IMR-90 (cell line): ENCODE results near the gene PITPNM1. TPM values are rescaled to one million over a fixed set of nuclear protein-coding genes. Genes with fewer than 3 reads are reported as not detected.

ENCODE experiments used
- ATAC-seq: fragments of 200-7000 bp; cut with Tn5 transposase; 2 replicates; pipeline ENCODE4 v1.9.1; 2020; ENCODE audit warnings: low read depth, mild to moderate bottlenecking, moderate library complexity
- BruUV-seq: library from RNA; stranded (reverse); fragments of 400-500 nt; replicated peaks from 2 replicates; lab custom pipeline; 2021; lab: Mats Ljungman, UMichigan
- CTCF ChIA-PET: fragments of 300-600 bp; formaldehyde crosslinking; extraction: SDS; loops from one replicate; lab custom pipeline; 2021; ENCODE audit warnings: antibody characterized with exemption; lab: Yijun Ruan, JAX
- POLR2A ChIA-PET: fragments of 300-600 bp; sonication (Branson Sonifier 250); formaldehyde crosslinking; loops from one replicate; lab custom pipeline; 2022; ENCODE audit warnings: antibody characterized with exemption; ENCODE audit not compliant: unreplicated experiment; lab: Charles Lee
- DNase-seq: peaks from one replicate; pipeline ENCODE4 v3.0.0; 2013
- H2AFZ ChIP-seq: replicated peaks from 2 replicates; pipeline ENCODE3; 2013; ENCODE audit warnings: low read length, mild to moderate bottlenecking; ENCODE audit not compliant: poor library complexity
- H2AK5ac ChIP-seq: 2 replicates; pipeline ENCODE4 v1.6.1; 2013; ENCODE audit warnings: low read depth, low read length, inconsistent platforms
- H2AK9ac ChIP-seq: replicated peaks from 2 replicates; pipeline ENCODE3; 2013; ENCODE audit warnings: mild to moderate bottlenecking, low read depth, low read length, moderate library complexity; ENCODE audit not compliant: poor library complexity
- H2BK120ac ChIP-seq: 2 replicates; pipeline ENCODE4 v1.6.1; 2013; ENCODE audit warnings: low read depth, low read length, inconsistent platforms
- H2BK15ac ChIP-seq: 3 replicates; pipeline ENCODE4 v1.6.1; 2013; ENCODE audit warnings: low read depth, low read length, inconsistent platforms
- H2BK20ac ChIP-seq: 2 replicates; pipeline ENCODE4 v1.6.1; 2013; ENCODE audit warnings: low read depth, mild to moderate bottlenecking, inconsistent platforms, low read length, moderate library complexity
- H2BK5ac ChIP-seq: 2 replicates; pipeline ENCODE4 v1.6.1; 2013; ENCODE audit warnings: mild to moderate bottlenecking, low read depth, low read length, inconsistent platforms; ENCODE audit not compliant: poor library complexity, severe bottlenecking
- H3K14ac ChIP-seq: replicated peaks from 2 replicates; pipeline ENCODE4 v1.6.1; 2013; ENCODE audit warnings: low read depth, low read length, inconsistent platforms
- H3K18ac ChIP-seq: 2 replicates; pipeline ENCODE4 v1.6.1; 2013; ENCODE audit warnings: low read depth, low read length, control low read depth
- H3K23ac ChIP-seq: 2 replicates; pipeline ENCODE4 v1.6.1; 2013; ENCODE audit warnings: low read depth, low read length, inconsistent platforms
- H3K27ac ChIP-seq: 2 replicates; pipeline ENCODE4 v1.5.1; 2013; ENCODE audit warnings: mild to moderate bottlenecking, control low read depth, low read length; ENCODE audit not compliant: insufficient read depth
- H3K27me3 ChIP-seq: 2 replicates; pipeline ENCODE4 v1.6.1; 2013; ENCODE audit warnings: low read length; ENCODE audit not compliant: control insufficient read depth, insufficient read depth
- H3K36me3 ChIP-seq: 2 replicates; pipeline ENCODE4 v1.6.1; 2013; ENCODE audit warnings: low read length, mixed read lengths; ENCODE audit not compliant: control insufficient read depth, insufficient read depth
- H3K4ac ChIP-seq: 2 replicates; pipeline ENCODE4 v1.6.1; 2013; ENCODE audit warnings: low read depth, low read length, inconsistent platforms
- H3K4me1 ChIP-seq: 2 replicates; pipeline ENCODE4 v1.6.1; 2013; ENCODE audit warnings: low read length, mixed read lengths; ENCODE audit not compliant: control insufficient read depth, insufficient read depth
- H3K4me2 ChIP-seq: 2 replicates; pipeline ENCODE4 v1.6.1; 2013; ENCODE audit warnings: low read depth, mild to moderate bottlenecking, control low read depth, low read length, moderate library complexity
- H3K4me3 ChIP-seq: 2 replicates; pipeline ENCODE4 v1.5.1; 2013; ENCODE audit warnings: low read depth, mild to moderate bottlenecking, control low read depth, low read length, moderate library complexity; ENCODE audit not compliant: insufficient read depth
- H3K56ac ChIP-seq: 2 replicates; pipeline ENCODE4 v1.6.1; 2013; ENCODE audit warnings: low read length, inconsistent platforms; ENCODE audit not compliant: insufficient read depth; ENCODE audit errors: extremely low read depth
- H3K79me1 ChIP-seq, 2 experiments: 2 replicates each; pipeline ENCODE4 v1.6.1; 2013; ENCODE audit warnings: low read length in 2 of 2, inconsistent platforms in 1 of 2, low read depth in 1 of 2
- H3K9ac ChIP-seq: 2 replicates; pipeline ENCODE4 v1.6.1; 2013; ENCODE audit warnings: low read depth, low read length, control low read depth
- H3K9me1 ChIP-seq: 2 replicates; pipeline ENCODE4 v1.6.1; 2013; ENCODE audit warnings: low read length, inconsistent platforms; ENCODE audit not compliant: insufficient read depth
- H3K9me3 ChIP-seq: 2 replicates; pipeline ENCODE4 v1.6.1; 2013; ENCODE audit warnings: low read length; ENCODE audit not compliant: control insufficient read depth, insufficient read depth
- H4K20me1 ChIP-seq: 2 replicates; pipeline ENCODE4 v1.6.1; 2013; ENCODE audit warnings: low read length, inconsistent platforms; ENCODE audit not compliant: insufficient read depth
- H4K5ac ChIP-seq: 2 replicates; pipeline ENCODE4 v1.6.1; 2013; ENCODE audit warnings: mild to moderate bottlenecking, low read depth, low read length, control low read depth
- H4K8ac ChIP-seq, 2 experiments: 2 replicates each; pipeline ENCODE4 v1.6.1; 2013; ENCODE audit warnings: low read depth in 2 of 2, low read length in 2 of 2, control low read depth in 1 of 2, inconsistent platforms in 1 of 2
- H4K91ac ChIP-seq: 2 replicates; pipeline ENCODE4 v1.6.1; 2013; ENCODE audit warnings: low read depth, low read length, inconsistent platforms; ENCODE audit not compliant: insufficient read depth
- BHLHE40 ChIP-seq: fragments of 150-350 bp; IDR thresholded peaks from 2 replicates; pipeline ENCODE4 v1.6.1; 2016; ENCODE audit warnings: mild to moderate bottlenecking, low read depth, low read length
- CEBPB ChIP-seq: IDR thresholded peaks from 2 replicates; pipeline ENCODE4 v1.6.1; 2012; ENCODE audit warnings: low read depth, low read length, improper control_type of control experiment
- CHD1 ChIP-seq: IDR thresholded peaks from 2 replicates; pipeline ENCODE4 v1.6.1; 2012; ENCODE audit warnings: low read depth, low read length, improper control_type of control experiment
- CTCF ChIP-seq: conservative IDR thresholded peaks from 2 replicates; pipeline ENCODE4 v1.5.1; 2012; ENCODE audit warnings: mild to moderate bottlenecking, low read depth, low read length, improper control_type of control experiment
- FOS ChIP-seq: fragments of 150-350 bp; IDR thresholded peaks from 2 replicates; pipeline ENCODE4 v1.6.1; 2016; ENCODE audit warnings: low read depth, low read length
- MAFK ChIP-seq: IDR thresholded peaks from 2 replicates; pipeline ENCODE4 v1.6.1; 2012; ENCODE audit warnings: low read depth, low read length, improper control_type of control experiment
- MAZ ChIP-seq: IDR thresholded peaks from 2 replicates; pipeline ENCODE4 v1.6.1; 2012; ENCODE audit warnings: low read depth, mild to moderate bottlenecking, low read length, improper control_type of control experiment, moderate library complexity, borderline replicate concordance
- MXI1 ChIP-seq: IDR thresholded peaks from 2 replicates; pipeline ENCODE4 v1.6.1; 2012; ENCODE audit warnings: low read depth, mild to moderate bottlenecking, low read length, moderate library complexity, borderline replicate concordance
- NFE2L2 ChIP-seq: fragments of 150-350 bp; IDR thresholded peaks from 2 replicates; pipeline ENCODE4 v1.6.1; 2016; ENCODE audit warnings: low read depth, mild to moderate bottlenecking, low read length
- POLR2A ChIP-seq: IDR thresholded peaks from 2 replicates; pipeline ENCODE4 v1.6.1; 2012; ENCODE audit warnings: mild to moderate bottlenecking, low read depth, low read length
- RAD21 ChIP-seq: IDR thresholded peaks from 2 replicates; pipeline ENCODE4 v1.6.1; 2012; ENCODE audit warnings: low read length, improper control_type of control experiment
- RCOR1 ChIP-seq: IDR thresholded peaks from 2 replicates; pipeline ENCODE4 v1.6.1; 2012; ENCODE audit warnings: mild to moderate bottlenecking, low read length, improper control_type of control experiment; ENCODE audit not compliant: insufficient replicate concordance
- RFX5 ChIP-seq: IDR thresholded peaks from 2 replicates; pipeline ENCODE4 v1.8.0; 2012; ENCODE audit warnings: low read depth, mild to moderate bottlenecking, low read length, moderate library complexity
- SMC3 ChIP-seq: fragments of 150-350 bp; IDR thresholded peaks from 2 replicates; pipeline ENCODE4 v1.6.1; 2016; ENCODE audit warnings: low read depth, mild to moderate bottlenecking, antibody characterized with exemption, low read length, moderate library complexity
- WGBS, 2 experiments: methylation state at CpG; one replicate each; pipeline versions ENCODE4 v1.1.5 to v1.1.7; 2013; ENCODE audit warnings: missing lambda C conversion rate in 2 of 2; ENCODE audit not compliant: insufficient read length in 1 of 2; ENCODE audit errors: extremely low coverage in 2 of 2; 5-methylcytosine and 5-hydroxymethylcytosine counted together
- dilution Hi-C: fragments of 300-500 bp; cut with HindIII; formaldehyde crosslinking; loops from one replicate; pipeline ENCODE4 v1.14.3; 2018; ENCODE audit warnings: low sequenced_read_pairs; ENCODE audit not compliant: unreplicated experiment
- in situ Hi-C: fragments of 300-500 bp; cut with MboI; formaldehyde crosslinking; loops from 3 replicates; pipeline ENCODE4 v1.14.3; 2019; ENCODE audit warnings: low sequenced_read_pairs, inconsistent platforms, mixed read lengths
- intact Hi-C: fragments of 100-400 bp; cut with micrococcal nuclease; formaldehyde crosslinking; loops from 2 replicates; pipeline ENCODE4 v1.10.0; 2022
- polyA plus RNA-seq, 3 experiments: library from polyadenylated mRNA; depleted of rRNA; stranded (reverse); fragments of >200 nt; gene quantifications; 2 replicates each; pipeline ENCODE4 v1.2.3, GENCODE V29; 2012; ENCODE audit warnings: low replicate concordance in 1 of 3
- total RNA-seq: library from RNA; depleted of rRNA; stranded (reverse); fragments of >200 nt; gene quantifications from 2 replicates; pipeline ENCODE4 v1.2.3, GENCODE V29; 2012
- TF ChIP-seq, protein P1 (sequence below): fragments of 150-350 bp; IDR thresholded peaks from 2 replicates; pipeline ENCODE4 v1.6.1; 2017; ENCODE audit warnings: mild to moderate bottlenecking, antibody characterized with exemption, low read length, low read depth
- TF ChIP-seq, protein P2 (sequence below): fragments of 150-350 bp; IDR thresholded peaks from 2 replicates; pipeline ENCODE4 v1.6.1; 2016; ENCODE audit warnings: low read depth, mild to moderate bottlenecking, low read length, moderate library complexity, borderline replicate concordance

Gene PITPNM1
- total and polyA plus RNA-seq, 2 of the 4 experiments (the other 2 are of a cell fraction) = 5.0 to 15.4 TPM

GRCh38 chr11:67496113-67496512, 9.1 kb downstream of the PITPNM1 start:
- 87% methylated on average over 3 of the region's 12 CpGs; no CpG with 5 or more reads in 1 of the 2 experiments for WGBS, 2 experiments
- Histone ChIP-seq H3K27me3 (no peaks in the 10 kb centered on the region), H3K4me2 (no peak overlapping the region), H3K9me3 (no peaks in the 10 kb centered on the region), H2AK5ac (no peak overlapping the region), H2BK15ac (no peak overlapping the region), H3K9ac (no peak overlapping the region), H2AFZ (no peak overlapping the region), H3K36me3 (peaks cover 45% of the 10 kb centered on the region), H3K4me3 (no peak overlapping the region), H3K23ac (no peak overlapping the region), H3K79me1 (peaks cover 0 to 3% of the 10 kb centered on the region in 2 experiments; a peak in 2 of 4 replicates), H4K5ac (no peak overlapping the region), H3K27ac (no peak overlapping the region), H3K18ac (no peak overlapping the region), H3K56ac (no peak overlapping the region), H4K20me1 (no peaks in the 10 kb centered on the region), H2BK120ac (no peak overlapping the region), H3K4me1 (no peaks in the 10 kb centered on the region), H3K14ac (no peak overlapping the region), H3K4ac (no peak overlapping the region), H2BK5ac (no peak overlapping the region), H4K91ac (no peak overlapping the region), H2AK9ac (no peak overlapping the region), H4K8ac (no peak overlapping the region), H3K9me1 (peaks cover 2% of the 10 kb centered on the region), H2BK20ac (no peak overlapping the region)
- DNase-seq (no peak), ATAC-seq (no peak)
- intact Hi-C loops (no loop called here), dilution Hi-C loops (no loop called here), in situ Hi-C loops (no loop called here)
- TF ChIP-seq CHD1 (no peak), FOS (no peak), RFX5 (no peak), MAZ (no peak), SMC3 (no peak), RCOR1 (no peak), MXI1 (no peak), POLR2A (no peak), CEBPB (no peak), NFE2L2 (no peak), RAD21 (no peak), BHLHE40 (no peak), CTCF (no peak), MAFK (no peak)
- TF ChIP-seq, protein P1, sequence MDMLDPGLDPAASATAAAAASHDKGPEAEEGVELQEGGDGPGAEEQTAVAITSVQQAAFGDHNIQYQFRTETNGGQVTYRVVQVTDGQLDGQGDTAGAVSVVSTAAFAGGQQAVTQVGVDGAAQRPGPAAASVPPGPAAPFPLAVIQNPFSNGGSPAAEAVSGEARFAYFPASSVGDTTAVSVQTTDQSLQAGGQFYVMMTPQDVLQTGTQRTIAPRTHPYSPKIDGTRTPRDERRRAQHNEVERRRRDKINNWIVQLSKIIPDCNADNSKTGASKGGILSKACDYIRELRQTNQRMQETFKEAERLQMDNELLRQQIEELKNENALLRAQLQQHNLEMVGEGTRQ = no peak
- TF ChIP-seq, protein P2, sequence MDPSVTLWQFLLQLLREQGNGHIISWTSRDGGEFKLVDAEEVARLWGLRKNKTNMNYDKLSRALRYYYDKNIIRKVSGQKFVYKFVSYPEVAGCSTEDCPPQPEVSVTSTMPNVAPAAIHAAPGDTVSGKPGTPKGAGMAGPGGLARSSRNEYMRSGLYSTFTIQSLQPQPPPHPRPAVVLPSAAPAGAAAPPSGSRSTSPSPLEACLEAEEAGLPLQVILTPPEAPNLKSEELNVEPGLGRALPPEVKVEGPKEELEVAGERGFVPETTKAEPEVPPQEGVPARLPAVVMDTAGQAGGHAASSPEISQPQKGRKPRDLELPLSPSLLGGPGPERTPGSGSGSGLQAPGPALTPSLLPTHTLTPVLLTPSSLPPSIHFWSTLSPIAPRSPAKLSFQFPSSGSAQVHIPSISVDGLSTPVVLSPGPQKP = no peak
- POLR2A ChIA-PET = no interaction called here
- BruUV-seq = no TSS peak
- CTCF ChIA-PET = no interaction called here
